Stimulated activated naive B cell treated with anti-CD40 and anti-IgM and Interleukin-4, amounts not matched to agents 10 μg/mL and 1 μg/mL and 100 μg/mL, for 72 hours (primary cell): Measurements from ENCODE around the gene CALM1.

Experiments
- ATAC-seq, 2 donors: fragments of 150-1000 bp; cut with Tn5 transposase; replicated peaks; 2 replicates each; pipeline ENCODE4 v1.10.0; 2021; ENCODE audit warnings: moderate library complexity in 1 of 2
- DNase-seq: peaks from one replicate; pipeline ENCODE4 v3.0.0; 2021
- H3K27ac Mint-ChIP-seq: one replicate; pipeline ENCODE4 v1.8.0; 2022; ENCODE audit warnings: mild to moderate bottlenecking, mixed read lengths
- H3K27me3 Mint-ChIP-seq, 2 donors: one replicate each; pipeline ENCODE4 v1.8.0; 2022; ENCODE audit warnings: mixed read lengths in 2 of 2
- H3K36me3 Mint-ChIP-seq, 2 donors: one replicate each; pipeline ENCODE4 v1.8.0; 2022; ENCODE audit warnings: mixed read lengths in 2 of 2, mild to moderate bottlenecking in 1 of 2
- H3K4me1 Mint-ChIP-seq, 2 donors: one replicate each; pipeline ENCODE4 v1.8.0; 2022; ENCODE audit warnings: mixed read lengths in 2 of 2, mild to moderate bottlenecking in 1 of 2
- H3K4me3 Mint-ChIP-seq, 2 donors: one replicate each; pipeline ENCODE4 v1.8.0; 2022; ENCODE audit warnings: mild to moderate bottlenecking in 2 of 2, mixed read lengths in 2 of 2, moderate library complexity in 1 of 2
- H3K9me3 Mint-ChIP-seq, 2 donors: one replicate each; pipeline ENCODE4 v1.8.0; 2022; ENCODE audit warnings: mixed read lengths in 2 of 2, mild to moderate bottlenecking in 1 of 2

CALM1 gene

GRCh38 chr14:90396341-90397339 lies at the start of gene CALM1:
CALM1 (plus strand) TSS chr14:90397029; CDS start chr14:90397231, 202 bp downstream.
- Mint-ChIP-seq H3K27me3 (no peaks in the 10 kb centered on the region), H3K27ac (peak within 1 kb of the TSS; percentile 97), H3K4me1 (peaks cover 14 to 38% of the 10 kb centered on the region in 2 donors), H3K36me3 (peaks cover 16 to 18% of the 10 kb centered on the region in 2 donors), H3K9me3 (no peaks in the 10 kb centered on the region), H3K4me3 (peak within 1 kb of the TSS; percentile 83 to 96)
- ATAC-seq (peak; percentile 66 to 75), DNase-seq (peak; percentile 95)

- H3K4me1 Mint-ChIP-seq, result peaks cover 0 to 3% of the 10 kb centered on the region in 2 donors
- no peak for DNase-seq
- H3K27ac Mint-ChIP-seq, result no peak overlapping the region
- no peak for ATAC-seq
- H3K36me3 Mint-ChIP-seq, result no peaks in the 10 kb centered on the region
- no peaks in the 10 kb centered on the region for H3K9me3 Mint-ChIP-seq
- H3K4me3 Mint-ChIP-seq, result no peak overlapping the region
- H3K27me3 Mint-ChIP-seq, result peaks cover 0 to 3% of the 10 kb centered on the region in 2 donors
These were observed 48.6 kb upstream of the CALM1 start for GRCh38 chr14:90348270-90348669.

- Mint-ChIP-seq H3K27me3 (peaks cover 0 to 3% of the 10 kb centered on the region in 2 donors), H3K9me3 (no peaks in the 10 kb centered on the region), H3K4me3 (no peak overlapping the region), H3K27ac (no peak overlapping the region), H3K36me3 (no peaks in the 10 kb centered on the region), H3K4me1 (peaks cover 0 to 3% of the 10 kb centered on the region in 2 donors)
- no peak for DNase-seq
- ATAC-seq, result no peak
These were observed 47.1 kb upstream of the CALM1 start for GRCh38 chr14:90349739-90350138.

GRCh38 chr14:90354551-90355298 lies 42.1 kb upstream of the CALM1 start:
- Mint-ChIP-seq H3K9me3 (no peaks in the 10 kb centered on the region), H3K27ac (no peak overlapping the region), H3K36me3 (no peaks in the 10 kb centered on the region), H3K27me3 (peaks cover 4 to 7% of the 10 kb centered on the region in 2 donors), H3K4me3 (no peak overlapping the region), H3K4me1 (peaks cover 0 to 3% of the 10 kb centered on the region in 2 donors)
- DNase-seq, result no peak
- ATAC-seq, result no peak

- ATAC-seq (no peak), DNase-seq (no peak)
- Mint-ChIP-seq H3K36me3 (no peaks in the 10 kb centered on the region), H3K4me1 (no peaks in the 10 kb centered on the region), H3K27me3 (peaks cover 11% of the 10 kb centered on the region in 2 donors), H3K27ac (no peak overlapping the region), H3K9me3 (no peaks in the 10 kb centered on the region), H3K4me3 (no peak overlapping the region)
These were observed 41.0 kb upstream of the CALM1 start for GRCh38 chr14:90355540-90356518.

GRCh38 chr14:90356925-90357324 lies 39.9 kb upstream of the CALM1 start:
- H3K9me3 Mint-ChIP-seq, result no peaks in the 10 kb centered on the region
- H3K27ac Mint-ChIP-seq, result no peak overlapping the region
- no peak for DNase-seq
- H3K4me1 Mint-ChIP-seq, result no peaks in the 10 kb centered on the region
- H3K4me3 Mint-ChIP-seq, result no peak overlapping the region
- peaks cover 11 to 16% of the 10 kb centered on the region in 2 donors for H3K27me3 Mint-ChIP-seq
- H3K36me3 Mint-ChIP-seq, result no peaks in the 10 kb centered on the region
- no peak for ATAC-seq

GRCh38 chr14:90358359-90358758 lies 38.5 kb upstream of the CALM1 start:
- no peak for ATAC-seq

GRCh38 chr14:90361865-90362557 lies 34.8 kb upstream of the CALM1 start:
- Mint-ChIP-seq H3K27me3 (peaks cover 20 to 31% of the 10 kb centered on the region in 2 donors), H3K4me1 (no peaks in the 10 kb centered on the region), H3K9me3 (no peaks in the 10 kb centered on the region), H3K36me3 (no peaks in the 10 kb centered on the region), H3K4me3 (no peak overlapping the region), H3K27ac (no peak overlapping the region)
- ATAC-seq (no peak), DNase-seq (no peak)

More at GRCh38 chr14:90358359-90358758, 38.5 kb upstream of the CALM1 start:
- Mint-ChIP-seq H3K9me3 (no peaks in the 10 kb centered on the region), H3K4me1 (no peaks in the 10 kb centered on the region), H3K27me3 (peaks cover 20 to 29% of the 10 kb centered on the region in 2 donors), H3K36me3 (no peaks in the 10 kb centered on the region), H3K4me3 (no peak overlapping the region), H3K27ac (no peak overlapping the region)
- DNase-seq, result no peak

GRCh38 chr14:90362558-90362896 lies 34.3 kb upstream of the CALM1 start:
- H3K4me3 Mint-ChIP-seq, result no peak overlapping the region
- no peak overlapping the region for H3K27ac Mint-ChIP-seq
- peaks cover 17 to 31% of the 10 kb centered on the region in 2 donors for H3K27me3 Mint-ChIP-seq
- H3K9me3 Mint-ChIP-seq, result no peaks in the 10 kb centered on the region
- H3K36me3 Mint-ChIP-seq, result no peaks in the 10 kb centered on the region
- no peaks in the 10 kb centered on the region for H3K4me1 Mint-ChIP-seq
- DNase-seq (no peak), ATAC-seq (no peak)

GRCh38 chr14:90368946-90369721 lies 27.7 kb upstream of the CALM1 start:
- Mint-ChIP-seq H3K9me3 (no peaks in the 10 kb centered on the region), H3K4me3 (no peak overlapping the region), H3K27me3 (no peaks in the 10 kb centered on the region), H3K4me1 (no peaks in the 10 kb centered on the region), H3K27ac (no peak overlapping the region), H3K36me3 (no peaks in the 10 kb centered on the region)
- no peak for DNase-seq
- peak; percentile 33 to 38 for ATAC-seq

- H3K9me3 Mint-ChIP-seq, result no peaks in the 10 kb centered on the region
- H3K36me3 Mint-ChIP-seq, result no peaks in the 10 kb centered on the region
- no peaks in the 10 kb centered on the region for H3K27me3 Mint-ChIP-seq
- no peaks in the 10 kb centered on the region for H3K4me1 Mint-ChIP-seq
- DNase-seq (no peak), ATAC-seq (no peak)
- no peak overlapping the region for H3K4me3 Mint-ChIP-seq
- H3K27ac Mint-ChIP-seq, result no peak overlapping the region
These were observed 22.9 kb upstream of the CALM1 start for GRCh38 chr14:90373887-90374286.

- ATAC-seq (no peak), DNase-seq (no peak)
- Mint-ChIP-seq H3K27me3 (no peaks in the 10 kb centered on the region), H3K4me3 (no peak overlapping the region), H3K36me3 (no peaks in the 10 kb centered on the region), H3K4me1 (no peaks in the 10 kb centered on the region), H3K9me3 (no peaks in the 10 kb centered on the region), H3K27ac (no peak overlapping the region)
These were observed 22.0 kb upstream of the CALM1 start for GRCh38 chr14:90374813-90375212.

GRCh38 chr14:90375934-90376333 lies 20.9 kb upstream of the CALM1 start:
- ATAC-seq (no peak), DNase-seq (no peak)
- no peak overlapping the region for H3K27ac Mint-ChIP-seq
- no peaks in the 10 kb centered on the region for H3K4me1 Mint-ChIP-seq
- no peak overlapping the region for H3K4me3 Mint-ChIP-seq
- no peaks in the 10 kb centered on the region for H3K27me3 Mint-ChIP-seq
- H3K36me3 Mint-ChIP-seq, result no peaks in the 10 kb centered on the region
- no peaks in the 10 kb centered on the region for H3K9me3 Mint-ChIP-seq
